ENCODE results near the gene DYNC1H1. TPM values are rescaled to one million over a fixed set of nuclear protein-coding genes. Genes with fewer than 3 reads are reported as not detected.

DYNC1H1 gene
- polyA plus RNA-seq, 3 donors, result 324 to 350 (median 327) TPM

GRCh38 chr14:101986953-101987352 is 22.6 kb downstream of the DYNC1H1 start:
- DNase-seq (ENCODE audit: low read depth in 3 of 3, low spot score in 2 of 3), result no peak

- DNase-seq (ENCODE audit: low read depth in 3 of 3, low spot score in 2 of 3), result no peak
Observed at GRCh38 chr14:101988377-101988776, 24.0 kb downstream of the DYNC1H1 start.

- no peak for DNase-seq (ENCODE audit: low read depth in 3 of 3, low spot score in 2 of 3)
Observed at GRCh38 chr14:101991352-101991751, 27.0 kb downstream of the DYNC1H1 start.

GRCh38 chr14:101992708-101993107 is 28.3 kb downstream of the DYNC1H1 start:
- DNase-seq (ENCODE audit: low read depth in 3 of 3, low spot score in 2 of 3), result no peak

GRCh38 chr14:101997429-101998336 is 33.3 kb downstream of the DYNC1H1 start:
- DNase-seq (ENCODE audit: low read depth in 3 of 3, low spot score in 2 of 3), result no peak

- no peak for DNase-seq (ENCODE audit: low read depth in 3 of 3, low spot score in 2 of 3)
Observed at GRCh38 chr14:102000902-102001301, 36.5 kb downstream of the DYNC1H1 start.

GRCh38 chr14:102005336-102005735 is 41.0 kb downstream of the DYNC1H1 start:
- DNase-seq (ENCODE audit: low read depth in 3 of 3, low spot score in 2 of 3), result no peak

- no peak for DNase-seq (ENCODE audit: low read depth in 3 of 3, low spot score in 2 of 3)
Observed at GRCh38 chr14:102007916-102008418, 43.6 kb downstream of the DYNC1H1 start.

- DNase-seq (ENCODE audit: low read depth in 3 of 3, low spot score in 2 of 3), result no peak
Observed at GRCh38 chr14:102008891-102009290, 44.5 kb downstream of the DYNC1H1 start.

- no peak for DNase-seq (ENCODE audit: low read depth in 3 of 3, low spot score in 2 of 3)
Observed at GRCh38 chr14:102011631-102012030, 47.3 kb downstream of the DYNC1H1 start.

- DNase-seq (ENCODE audit: low read depth in 3 of 3, low spot score in 2 of 3), result no peak
Observed at GRCh38 chr14:102012336-102012735, 48.0 kb downstream of the DYNC1H1 start.

GRCh38 chr14:102013669-102014200 is 49.4 kb downstream of the DYNC1H1 start:
- no peak for DNase-seq (ENCODE audit: low read depth in 3 of 3, low spot score in 2 of 3)

- no peak for DNase-seq (ENCODE audit: low read depth in 3 of 3, low spot score in 2 of 3)
Observed at GRCh38 chr14:102015045-102015685, 50.8 kb downstream of the DYNC1H1 start.

- no peak for DNase-seq (ENCODE audit: low read depth in 3 of 3, low spot score in 2 of 3)
Observed at GRCh38 chr14:102015771-102016170, 51.4 kb downstream of the DYNC1H1 start.

- no peak for DNase-seq (ENCODE audit: low read depth in 3 of 3, low spot score in 2 of 3)
Observed at GRCh38 chr14:102016420-102017090, 52.2 kb downstream of the DYNC1H1 start.

GRCh38 chr14:102018251-102018650 is 53.9 kb downstream of the DYNC1H1 start:
- DNase-seq (ENCODE audit: low read depth in 3 of 3, low spot score in 2 of 3), result no peak

GRCh38 chr14:102019006-102019540 is 54.7 kb downstream of the DYNC1H1 start:
- DNase-seq (ENCODE audit: low read depth in 3 of 3, low spot score in 2 of 3), result no peak

GRCh38 chr14:102020058-102020971 is 55.9 kb downstream of the DYNC1H1 start:
- DNase-seq (ENCODE audit: low read depth in 3 of 3, low spot score in 2 of 3), result no peak

GRCh38 chr14:102026934-102027333 is 62.6 kb downstream of the DYNC1H1 start:
- DNase-seq (ENCODE audit: low read depth in 3 of 3, low spot score in 2 of 3), result no peak

GRCh38 chr14:102027951-102028350 is 63.6 kb downstream of the DYNC1H1 start:
- DNase-seq (ENCODE audit: low read depth in 3 of 3, low spot score in 2 of 3), result no peak
